Thyroid gland (tissue), 4 donors: ENCODE measurements around the gene CEP97.

Experiments
- POLR2A ChIP-seq, 2 donors: fragments of 450-650 bp; IDR thresholded peaks; one replicate each; pipeline ENCODE4 v1.6.1; 2017; ENCODE audit warnings: antibody characterized with exemption in 2 of 2, mild to moderate bottlenecking in 2 of 2, moderate library complexity in 1 of 2
- TF ChIP-seq, protein P1 (sequence below), 6 experiments: fragments of 200-600 bp in 3 of 6; fragments of 450-650 bp in 3 of 6; sonication (generic) in 3 of 6; IDR thresholded peaks; one replicate each; pipeline ENCODE4 v1.5.1; 2016 to 2019; ENCODE audit warnings: antibody characterized with exemption in 6 of 6, mild to moderate bottlenecking in 2 of 6, inconsistent platforms in 1 of 6, moderate library complexity in 1 of 6

DNA sequence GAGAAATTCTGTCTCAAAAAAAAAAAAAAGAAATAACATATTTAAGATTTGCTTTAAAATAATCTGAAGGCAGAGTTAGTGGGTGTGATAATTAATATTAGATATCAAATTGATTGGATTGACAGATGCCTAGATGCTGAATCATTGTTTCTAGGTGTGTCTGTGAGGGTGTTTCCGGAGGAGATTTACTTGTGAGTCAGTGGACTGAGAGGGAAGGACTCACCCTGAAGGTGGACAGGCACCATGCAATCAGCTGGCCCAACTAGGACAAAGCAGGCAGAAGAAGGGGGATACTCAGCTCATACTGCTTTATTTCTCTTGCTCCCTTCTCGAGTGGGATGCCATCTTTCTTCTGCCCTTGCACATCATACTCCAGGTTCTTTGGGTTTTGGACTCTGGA is 21.2 kb upstream of the CEP97 start:
- no peak for TF ChIP-seq POLR2A (IDR thresholded peaks at IDR 0.05)
- TF ChIP-seq, protein P1, sequence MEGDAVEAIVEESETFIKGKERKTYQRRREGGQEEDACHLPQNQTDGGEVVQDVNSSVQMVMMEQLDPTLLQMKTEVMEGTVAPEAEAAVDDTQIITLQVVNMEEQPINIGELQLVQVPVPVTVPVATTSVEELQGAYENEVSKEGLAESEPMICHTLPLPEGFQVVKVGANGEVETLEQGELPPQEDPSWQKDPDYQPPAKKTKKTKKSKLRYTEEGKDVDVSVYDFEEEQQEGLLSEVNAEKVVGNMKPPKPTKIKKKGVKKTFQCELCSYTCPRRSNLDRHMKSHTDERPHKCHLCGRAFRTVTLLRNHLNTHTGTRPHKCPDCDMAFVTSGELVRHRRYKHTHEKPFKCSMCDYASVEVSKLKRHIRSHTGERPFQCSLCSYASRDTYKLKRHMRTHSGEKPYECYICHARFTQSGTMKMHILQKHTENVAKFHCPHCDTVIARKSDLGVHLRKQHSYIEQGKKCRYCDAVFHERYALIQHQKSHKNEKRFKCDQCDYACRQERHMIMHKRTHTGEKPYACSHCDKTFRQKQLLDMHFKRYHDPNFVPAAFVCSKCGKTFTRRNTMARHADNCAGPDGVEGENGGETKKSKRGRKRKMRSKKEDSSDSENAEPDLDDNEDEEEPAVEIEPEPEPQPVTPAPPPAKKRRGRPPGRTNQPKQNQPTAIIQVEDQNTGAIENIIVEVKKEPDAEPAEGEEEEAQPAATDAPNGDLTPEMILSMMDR (IDR thresholded peaks at IDR 0.05): no peak
